ENCODE results near the gene SNRPD2.
"Not testable (repeated sequence)": the region's sequence is repeated elsewhere in the genome, so short reads cannot be mapped to it uniquely, and the experiment has no call there.

The SNRPD2 gene

GRCh38 chr19:45691516-45692186, at the start of gene SNRPD2:
Gene SNRPD2 (minus strand): TSS chr19:45691953. CDS start chr19:45691888, 65 bp downstream.
- DNase-seq = peak; percentile 98

- no peak for DNase-seq
These were observed 48.0 kb upstream of the SNRPD2 start for GRCh38 chr19:45739498-45740439.

GRCh38 chr19:45733160-45733810, 41.5 kb upstream of the SNRPD2 start, which contains the start of gene MEIOSIN:
Gene MEIOSIN (plus strand): TSS chr19:45733439. CDS start chr19:45735377, 1,938 bp downstream.
- no peak for DNase-seq

- DNase-seq = peak; percentile 99
These were observed 38.9 kb upstream of the SNRPD2 start, which contains the start of gene FBXO46 for GRCh38 chr19:45730368-45731288. Gene FBXO46 (minus strand): TSS chr19:45730896. CDS start chr19:45713495, 17,401 bp downstream.

- DNase-seq = no peak
These were observed 38.1 kb upstream of the SNRPD2 start for GRCh38 chr19:45729800-45730290.

GRCh38 chr19:45728683-45729082, 36.9 kb upstream of the SNRPD2 start:
- not testable (repeated sequence) for DNase-seq

- DNase-seq = not testable (repeated sequence)
These were observed 28.3 kb upstream of the SNRPD2 start for GRCh38 chr19:45720065-45720464.

- DNase-seq = peak; percentile 14
These were observed 26.4 kb upstream of the SNRPD2 start for GRCh38 chr19:45717983-45718650.

- peak; percentile 100 for DNase-seq
These were observed 25.6 kb upstream of the SNRPD2 start for GRCh38 chr19:45717131-45717982.

GRCh38 chr19:45716359-45717130, 24.8 kb upstream of the SNRPD2 start:
- peak; percentile 63 for DNase-seq

- no peak for DNase-seq
These were observed 23.4 kb upstream of the SNRPD2 start for GRCh38 chr19:45715139-45715538.

- DNase-seq = no peak
These were observed 21.4 kb upstream of the SNRPD2 start for GRCh38 chr19:45713141-45713540.

- no peak for DNase-seq
These were observed 20.9 kb upstream of the SNRPD2 start for GRCh38 chr19:45712699-45713067.

GRCh38 chr19:45711851-45712698, 20.3 kb upstream of the SNRPD2 start:
- no peak for DNase-seq

- DNase-seq = no peak
These were observed 18.8 kb upstream of the SNRPD2 start for GRCh38 chr19:45710356-45711130.

GRCh38 chr19:45705710-45706415, 14.1 kb upstream of the SNRPD2 start:
- no peak for DNase-seq

- no peak for DNase-seq
These were observed 13.4 kb upstream of the SNRPD2 start for GRCh38 chr19:45705115-45705514.

Data from midbrain (tissue), 1 donor.